IMR-90 (cell line): ENCODE data around the gene PTPRN2. TPM values are rescaled to one million over a fixed set of nuclear protein-coding genes. Genes with fewer than 3 reads are reported as not detected.

Source experiments
- ATAC-seq: fragments of 200-7000 bp; cut with Tn5 transposase; 2 replicates; pipeline ENCODE4 v1.9.1; 2020; ENCODE audit warnings: low read depth, mild to moderate bottlenecking, moderate library complexity
- BruUV-seq: library from RNA; stranded (reverse); fragments of 400-500 nt; replicated peaks from 2 replicates; lab custom pipeline; 2021; lab: Mats Ljungman, UMichigan
- CTCF ChIA-PET: fragments of 300-600 bp; formaldehyde crosslinking; extraction: SDS; loops from one replicate; lab custom pipeline; 2021; ENCODE audit warnings: antibody characterized with exemption; lab: Yijun Ruan, JAX
- POLR2A ChIA-PET: fragments of 300-600 bp; sonication (Branson Sonifier 250); formaldehyde crosslinking; loops from one replicate; lab custom pipeline; 2022; ENCODE audit warnings: antibody characterized with exemption; ENCODE audit not compliant: unreplicated experiment; lab: Charles Lee
- DNase-seq: peaks from one replicate; pipeline ENCODE4 v3.0.0; 2013
- H2AFZ ChIP-seq: replicated peaks from 2 replicates; pipeline ENCODE3; 2013; ENCODE audit warnings: low read length, mild to moderate bottlenecking; ENCODE audit not compliant: poor library complexity
- H2AK5ac ChIP-seq: 2 replicates; pipeline ENCODE4 v1.6.1; 2013; ENCODE audit warnings: low read depth, low read length, inconsistent platforms
- H2AK9ac ChIP-seq: replicated peaks from 2 replicates; pipeline ENCODE3; 2013; ENCODE audit warnings: mild to moderate bottlenecking, low read depth, low read length, moderate library complexity; ENCODE audit not compliant: poor library complexity
- H2BK120ac ChIP-seq: 2 replicates; pipeline ENCODE4 v1.6.1; 2013; ENCODE audit warnings: low read depth, low read length, inconsistent platforms
- H2BK15ac ChIP-seq: 3 replicates; pipeline ENCODE4 v1.6.1; 2013; ENCODE audit warnings: low read depth, low read length, inconsistent platforms
- H2BK20ac ChIP-seq: 2 replicates; pipeline ENCODE4 v1.6.1; 2013; ENCODE audit warnings: low read depth, mild to moderate bottlenecking, inconsistent platforms, low read length, moderate library complexity
- H2BK5ac ChIP-seq: 2 replicates; pipeline ENCODE4 v1.6.1; 2013; ENCODE audit warnings: mild to moderate bottlenecking, low read depth, low read length, inconsistent platforms; ENCODE audit not compliant: poor library complexity, severe bottlenecking
- H3K14ac ChIP-seq: replicated peaks from 2 replicates; pipeline ENCODE4 v1.6.1; 2013; ENCODE audit warnings: low read depth, low read length, inconsistent platforms
- H3K18ac ChIP-seq: 2 replicates; pipeline ENCODE4 v1.6.1; 2013; ENCODE audit warnings: low read depth, low read length, control low read depth
- H3K23ac ChIP-seq: 2 replicates; pipeline ENCODE4 v1.6.1; 2013; ENCODE audit warnings: low read depth, low read length, inconsistent platforms
- H3K27ac ChIP-seq: 2 replicates; pipeline ENCODE4 v1.5.1; 2013; ENCODE audit warnings: mild to moderate bottlenecking, control low read depth, low read length; ENCODE audit not compliant: insufficient read depth
- H3K27me3 ChIP-seq: 2 replicates; pipeline ENCODE4 v1.6.1; 2013; ENCODE audit warnings: low read length; ENCODE audit not compliant: control insufficient read depth, insufficient read depth
- H3K36me3 ChIP-seq: 2 replicates; pipeline ENCODE4 v1.6.1; 2013; ENCODE audit warnings: low read length, mixed read lengths; ENCODE audit not compliant: control insufficient read depth, insufficient read depth
- H3K4ac ChIP-seq: 2 replicates; pipeline ENCODE4 v1.6.1; 2013; ENCODE audit warnings: low read depth, low read length, inconsistent platforms
- H3K4me1 ChIP-seq: 2 replicates; pipeline ENCODE4 v1.6.1; 2013; ENCODE audit warnings: low read length, mixed read lengths; ENCODE audit not compliant: control insufficient read depth, insufficient read depth
- H3K4me2 ChIP-seq: 2 replicates; pipeline ENCODE4 v1.6.1; 2013; ENCODE audit warnings: low read depth, mild to moderate bottlenecking, control low read depth, low read length, moderate library complexity
- H3K4me3 ChIP-seq: 2 replicates; pipeline ENCODE4 v1.5.1; 2013; ENCODE audit warnings: low read depth, mild to moderate bottlenecking, control low read depth, low read length, moderate library complexity; ENCODE audit not compliant: insufficient read depth
- H3K56ac ChIP-seq: 2 replicates; pipeline ENCODE4 v1.6.1; 2013; ENCODE audit warnings: low read length, inconsistent platforms; ENCODE audit not compliant: insufficient read depth; ENCODE audit errors: extremely low read depth
- H3K79me1 ChIP-seq, 2 experiments: 2 replicates each; pipeline ENCODE4 v1.6.1; 2013; ENCODE audit warnings: low read length in 2 of 2, inconsistent platforms in 1 of 2, low read depth in 1 of 2
- H3K9ac ChIP-seq: 2 replicates; pipeline ENCODE4 v1.6.1; 2013; ENCODE audit warnings: low read depth, low read length, control low read depth
- H3K9me1 ChIP-seq: 2 replicates; pipeline ENCODE4 v1.6.1; 2013; ENCODE audit warnings: low read length, inconsistent platforms; ENCODE audit not compliant: insufficient read depth
- H3K9me3 ChIP-seq: 2 replicates; pipeline ENCODE4 v1.6.1; 2013; ENCODE audit warnings: low read length; ENCODE audit not compliant: control insufficient read depth, insufficient read depth
- H4K20me1 ChIP-seq: 2 replicates; pipeline ENCODE4 v1.6.1; 2013; ENCODE audit warnings: low read length, inconsistent platforms; ENCODE audit not compliant: insufficient read depth
- H4K5ac ChIP-seq: 2 replicates; pipeline ENCODE4 v1.6.1; 2013; ENCODE audit warnings: mild to moderate bottlenecking, low read depth, low read length, control low read depth
- H4K8ac ChIP-seq, 2 experiments: 2 replicates each; pipeline ENCODE4 v1.6.1; 2013; ENCODE audit warnings: low read depth in 2 of 2, low read length in 2 of 2, control low read depth in 1 of 2, inconsistent platforms in 1 of 2
- H4K91ac ChIP-seq: 2 replicates; pipeline ENCODE4 v1.6.1; 2013; ENCODE audit warnings: low read depth, low read length, inconsistent platforms; ENCODE audit not compliant: insufficient read depth
- BHLHE40 ChIP-seq: fragments of 150-350 bp; IDR thresholded peaks from 2 replicates; pipeline ENCODE4 v1.6.1; 2016; ENCODE audit warnings: mild to moderate bottlenecking, low read depth, low read length
- CTCF ChIP-seq: conservative IDR thresholded peaks from 2 replicates; pipeline ENCODE4 v1.5.1; 2012; ENCODE audit warnings: mild to moderate bottlenecking, low read depth, low read length, improper control_type of control experiment
- FOS ChIP-seq: fragments of 150-350 bp; IDR thresholded peaks from 2 replicates; pipeline ENCODE4 v1.6.1; 2016; ENCODE audit warnings: low read depth, low read length
- NFE2L2 ChIP-seq: fragments of 150-350 bp; IDR thresholded peaks from 2 replicates; pipeline ENCODE4 v1.6.1; 2016; ENCODE audit warnings: low read depth, mild to moderate bottlenecking, low read length
- RCOR1 ChIP-seq: IDR thresholded peaks from 2 replicates; pipeline ENCODE4 v1.6.1; 2012; ENCODE audit warnings: mild to moderate bottlenecking, low read length, improper control_type of control experiment; ENCODE audit not compliant: insufficient replicate concordance
- WGBS, 2 experiments: methylation state at CpG; one replicate each; pipeline versions ENCODE4 v1.1.5 to v1.1.7; 2013; ENCODE audit warnings: missing lambda C conversion rate in 2 of 2; ENCODE audit not compliant: insufficient read length in 1 of 2; ENCODE audit errors: extremely low coverage in 2 of 2; 5-methylcytosine and 5-hydroxymethylcytosine counted together
- dilution Hi-C: fragments of 300-500 bp; cut with HindIII; formaldehyde crosslinking; loops from one replicate; pipeline ENCODE4 v1.14.3; 2018; ENCODE audit warnings: low sequenced_read_pairs; ENCODE audit not compliant: unreplicated experiment
- in situ Hi-C: fragments of 300-500 bp; cut with MboI; formaldehyde crosslinking; loops from 3 replicates; pipeline ENCODE4 v1.14.3; 2019; ENCODE audit warnings: low sequenced_read_pairs, inconsistent platforms, mixed read lengths
- intact Hi-C: fragments of 100-400 bp; cut with micrococcal nuclease; formaldehyde crosslinking; loops from 2 replicates; pipeline ENCODE4 v1.10.0; 2022
- polyA plus RNA-seq, 3 experiments: library from polyadenylated mRNA; depleted of rRNA; stranded (reverse); fragments of >200 nt; gene quantifications; 2 replicates each; pipeline ENCODE4 v1.2.3, GENCODE V29; 2012; ENCODE audit warnings: low replicate concordance in 1 of 3
- total RNA-seq: library from RNA; depleted of rRNA; stranded (reverse); fragments of >200 nt; gene quantifications from 2 replicates; pipeline ENCODE4 v1.2.3, GENCODE V29; 2012

PTPRN2 gene
- total and polyA plus RNA-seq, 2 of the 4 experiments (the other 2 are of a cell fraction) = 0.03 TPM; not detected in 1

DNA sequence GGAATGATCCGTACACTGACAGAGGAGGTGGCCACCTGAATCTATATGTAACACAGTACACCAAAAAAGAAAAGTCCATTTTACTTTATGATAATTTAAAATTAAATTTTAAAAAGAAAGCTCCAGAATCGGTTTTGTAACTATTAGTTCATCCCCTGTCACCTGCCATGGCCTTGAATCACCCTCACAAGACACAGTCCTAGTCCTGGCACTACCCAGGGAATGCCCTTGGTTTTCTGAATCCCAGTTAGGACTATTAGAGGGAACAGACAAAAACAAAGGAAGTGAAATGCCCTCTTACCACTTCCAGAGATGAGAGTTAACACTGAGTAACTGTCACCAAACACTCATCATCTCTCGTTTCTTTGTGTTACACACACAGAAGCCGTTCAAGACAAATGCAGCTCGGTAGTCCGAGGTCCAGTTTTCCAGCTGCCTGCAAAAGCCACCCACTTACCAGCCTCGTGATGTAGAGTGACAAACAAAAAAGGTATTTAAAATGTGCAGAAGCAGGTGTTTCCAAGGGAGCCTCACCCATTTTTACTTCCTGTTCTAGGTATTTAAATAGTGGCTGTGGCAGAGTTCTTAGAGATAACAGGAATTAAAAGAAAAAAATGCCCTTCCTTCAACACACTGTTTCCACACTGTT is 6.1 kb downstream of the PTPRN2 start:
- Histone ChIP-seq H3K9me3 (peaks cover 5% of the 10 kb centered on the region), H4K5ac (no peak overlapping the region), H2AK9ac (no peak overlapping the region), H3K9ac (no peak overlapping the region), H3K14ac (no peak overlapping the region), H2BK120ac (no peak overlapping the region), H4K20me1 (no peaks in the 10 kb centered on the region), H3K9me1 (no peaks in the 10 kb centered on the region), H2BK15ac (no peak overlapping the region), H3K4me2 (no peak overlapping the region), H3K18ac (no peak overlapping the region), H3K4me1 (no peaks in the 10 kb centered on the region; the same call in 1 of the 2 replicates), H2AK5ac (no peak overlapping the region), H4K8ac (no peak overlapping the region), H3K36me3 (no peaks in the 10 kb centered on the region), H3K79me1 (no peaks in the 10 kb centered on the region), H2AFZ (no peak overlapping the region), H2BK20ac (no peak overlapping the region), H3K4me3 (no peak overlapping the region), H3K23ac (no peak overlapping the region), H3K27me3 (peaks cover 15% of the 10 kb centered on the region), H3K4ac (no peak overlapping the region), H3K56ac (no peak overlapping the region), H3K27ac (no peak overlapping the region), H2BK5ac (no peak overlapping the region), H4K91ac (no peak overlapping the region)
- BruUV-seq = no TSS peak
- CTCF ChIA-PET = no interaction called here
- dilution Hi-C loops (no loop called here), intact Hi-C loops (no loop called here), in situ Hi-C loops (no loop called here)
- TF ChIP-seq CTCF (no peak), NFE2L2 (no peak), RCOR1 (no peak), FOS (no peak), BHLHE40 (no peak)
- ATAC-seq (no peak), DNase-seq (no peak)
- no CpG with 5 or more reads among the region's 7 CpGs for WGBS, 2 experiments
- POLR2A ChIA-PET = no interaction called here
